Smooth muscle cell (in vitro differentiated cells): Measurements from ENCODE around the gene HOXD13. TPM values are rescaled to one million over a fixed set of nuclear protein-coding genes. Genes with fewer than 3 reads are reported as not detected.

Experiments used
- DNase-seq: peaks from one replicate; lab custom pipeline; 2025; ENCODE audit not compliant: unreplicated experiment; lab: John Stamatoyannopoulos, UW
- H2AFZ ChIP-seq: fragments of 200-600 bp; sonication (generic); 2 replicates; pipeline ENCODE4 v1.6.0; 2016; ENCODE audit warnings: antibody characterized with exemption, low read depth, mild to moderate bottlenecking
- H3F3A ChIP-seq: fragments of 200-600 bp; sonication (generic); 2 replicates; pipeline ENCODE4 v1.6.0; 2017; ENCODE audit warnings: antibody characterized with exemption, low read depth
- H3K27ac ChIP-seq: fragments of 200-600 bp; sonication (generic); 2 replicates; pipeline ENCODE4 v1.5.1; 2016; ENCODE audit warnings: low read depth, mild to moderate bottlenecking
- H3K27me3 ChIP-seq: fragments of 200-600 bp; sonication (generic); 2 replicates; pipeline ENCODE4 v1.6.1; 2016; ENCODE audit warnings: low read depth, mild to moderate bottlenecking
- H3K36me3 ChIP-seq: fragments of 200-600 bp; sonication (generic); 2 replicates; pipeline ENCODE4 v1.5.1; 2016; ENCODE audit warnings: low read depth
- H3K4me1 ChIP-seq: fragments of 200-600 bp; sonication (generic); 2 replicates; pipeline ENCODE4 v1.5.1; 2016; ENCODE audit warnings: low read depth
- H3K4me2 ChIP-seq: fragments of 200-600 bp; sonication (generic); 2 replicates; pipeline ENCODE4 v1.6.0; 2016; ENCODE audit warnings: mild to moderate bottlenecking
- H3K4me3 ChIP-seq: fragments of 200-600 bp; sonication (generic); 2 replicates; pipeline ENCODE4 v1.5.1; 2016; ENCODE audit warnings: mild to moderate bottlenecking
- H3K79me2 ChIP-seq: fragments of 200-600 bp; sonication (generic); 2 replicates; pipeline ENCODE4 v1.6.0; 2016; ENCODE audit warnings: low read depth, mild to moderate bottlenecking
- H3K9ac ChIP-seq: fragments of 200-600 bp; sonication (generic); 2 replicates; pipeline ENCODE4 v1.6.0; 2016; ENCODE audit warnings: low read depth
- H3K9me3 ChIP-seq: fragments of 200-600 bp; sonication (generic); replicated peaks from 2 replicates; pipeline ENCODE4 v1.5.1; 2016; ENCODE audit warnings: low read depth
- H4K20me1 ChIP-seq: fragments of 200-600 bp; sonication (generic); 2 replicates; pipeline ENCODE4 v1.6.0; 2016; ENCODE audit warnings: low read depth
- CTCF ChIP-seq: fragments of 200-600 bp; sonication (generic); IDR thresholded peaks from 2 replicates; pipeline ENCODE4 v1.5.1; 2017; ENCODE audit warnings: borderline replicate concordance, mild to moderate bottlenecking, antibody characterized with exemption; ENCODE audit not compliant: insufficient read depth, poor library complexity, severe bottlenecking
- WGBS: methylation state at CpG from one replicate; pipeline ENCODE4 v1.1.7; 2016; ENCODE audit warnings: low lambda C conversion rate; 5-methylcytosine and 5-hydroxymethylcytosine counted together
- polyA plus RNA-seq: library from polyadenylated mRNA; unstranded; fragments of >200 nt; fragmentation: Nextera tagmentation; extraction: Ambion mirVana; gene quantifications from 2 replicates; pipeline ENCODE4 v1.2.1, GENCODE V29; 2016
- total RNA-seq: library from RNA; depleted of rRNA; stranded (reverse); fragments of >200 nt; gene quantifications from 2 replicates; pipeline ENCODE4 v1.2.3, GENCODE V29; 2014

HOXD13 gene
- total and polyA plus RNA-seq, 2 experiments from 2014 or later = 0.31 to 1.9 TPM

GRCh38 chr2:176106581-176107539, 14.3 kb downstream of the HOXD13 start, which contains the start of gene HOXD11:
TSS of gene HOXD11 (plus strand) at chr2:176107280. CDS start at chr2:176107356, 76 bp downstream.
- Histone ChIP-seq H3K9me3 (no peaks in the 10 kb centered on the region), H3F3A (no peaks in the 10 kb centered on the region), H3K4me3 (peak within 1 kb of the TSS; percentile 57), H3K4me1 (no peaks in the 10 kb centered on the region), H2AFZ (no peak within 1 kb of the TSS), H3K36me3 (no peaks in the 10 kb centered on the region), H3K27me3 (peaks cover 92% of the 10 kb centered on the region), H3K9ac (no peak within 1 kb of the TSS), H3K27ac (no peak within 1 kb of the TSS), H3K4me2 (peak within 1 kb of the TSS; percentile 92), H4K20me1 (peaks cover 49% of the 10 kb centered on the region), H3K79me2 (peaks cover 19% of the 10 kb centered on the region)
- no peak for TF ChIP-seq CTCF
- WGBS = 2% methylated on average over 53 of the region's 85 CpGs
- no peak for DNase-seq

GRCh38 chr2:176107731-176108181, 15.2 kb downstream of the HOXD13 start:
- Histone ChIP-seq H3K9me3 (no peaks in the 10 kb centered on the region), H3K4me2 (peak overlapping the region; percentile 82), H4K20me1 (peaks cover 58% of the 10 kb centered on the region), H3K4me3 (peak overlapping the region; percentile 48), H3K9ac (no peak overlapping the region), H3F3A (no peaks in the 10 kb centered on the region), H3K27me3 (peaks cover 92% of the 10 kb centered on the region), H3K36me3 (no peaks in the 10 kb centered on the region), H3K27ac (no peak overlapping the region), H2AFZ (no peak overlapping the region), H3K4me1 (no peaks in the 10 kb centered on the region), H3K79me2 (peaks cover 20% of the 10 kb centered on the region)
- TF ChIP-seq CTCF = no peak
- no peak for DNase-seq
- WGBS = 3% methylated on average over 23 of the region's 59 CpGs

GRCh38 chr2:176109192-176109901, 16.8 kb downstream of the HOXD13 start:
- peak overlapping the region; percentile 82 for H3K4me2 ChIP-seq
- H3K9ac ChIP-seq = no peak overlapping the region
- H3K9me3 ChIP-seq = no peaks in the 10 kb centered on the region
- H3K79me2 ChIP-seq = peaks cover 29% of the 10 kb centered on the region
- no peaks in the 10 kb centered on the region for H3K36me3 ChIP-seq
- peaks cover 96% of the 10 kb centered on the region for H3K27me3 ChIP-seq
- 46% methylated on average over 26 of the region's 26 CpGs for WGBS
- no peaks in the 10 kb centered on the region for H3K4me1 ChIP-seq
- no peak overlapping the region for H3K27ac ChIP-seq
- H3K4me3 ChIP-seq = peak overlapping the region; percentile 27
- H2AFZ ChIP-seq = no peak overlapping the region
- no peak for DNase-seq
- H4K20me1 ChIP-seq = peaks cover 74% of the 10 kb centered on the region
- H3F3A ChIP-seq = no peaks in the 10 kb centered on the region
- TF ChIP-seq CTCF = no peak
